SW480 (cell line): ENCODE data around the gene MRPL32.
"Not testable (repeated sequence)": the region's sequence is repeated elsewhere in the genome, so short reads cannot be mapped to it uniquely, and the experiment has no call there.

Source experiments
- DNase-seq: peaks from one replicate; pipeline ENCODE4 v3.0.0-alpha.2; 2016; ENCODE audit warnings: low spot score

The MRPL32 gene

DNA sequence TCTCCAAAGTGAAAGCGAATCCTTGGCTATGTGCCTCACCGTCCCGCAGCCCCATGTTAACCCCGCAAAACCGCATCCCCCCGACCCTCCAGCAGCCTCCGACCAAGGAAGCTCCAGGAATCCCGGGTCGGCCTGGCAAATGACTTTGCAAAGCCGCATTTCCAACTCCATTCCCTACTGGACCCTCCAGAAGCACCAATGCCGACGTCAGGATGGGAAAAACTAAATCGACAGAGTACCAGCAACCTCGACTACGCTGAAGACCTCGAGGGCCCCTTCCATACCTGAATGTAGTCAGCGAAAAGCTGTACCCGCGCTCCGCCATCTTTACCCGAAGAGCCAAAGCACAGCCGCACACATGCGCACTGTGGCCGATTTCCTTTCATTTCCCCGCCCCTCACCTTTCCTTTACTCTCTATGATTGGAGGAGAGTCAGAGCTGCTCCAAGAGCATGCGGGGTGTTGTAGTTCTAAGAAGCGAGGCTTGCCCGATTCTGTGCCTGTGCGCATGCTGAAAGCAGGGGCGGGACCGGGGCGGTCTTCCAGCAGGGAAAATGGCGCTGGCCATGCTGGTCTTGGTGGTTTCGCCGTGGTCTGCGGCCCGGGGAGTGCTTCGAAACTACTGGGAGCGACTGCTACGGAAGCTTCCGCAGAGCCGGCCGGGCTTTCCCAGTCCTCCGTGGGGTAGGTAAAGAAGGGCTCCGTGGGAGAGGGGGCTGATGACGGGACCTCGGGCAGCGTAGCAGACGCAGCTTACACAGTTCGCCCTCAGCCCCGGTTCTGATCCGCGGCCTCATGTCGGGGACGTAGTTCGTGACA is at the start of gene MRPL32, which contains the start of gene PSMA2:
Gene MRPL32, plus strand, starts transcription at position 543 of the 818 bp plus-strand sequence. Its CDS starts 11 bp downstream, at position 554.
Gene PSMA2, minus strand, starts transcription at position 341 of the 818 bp plus-strand sequence. Its CDS starts 16 bp downstream, at position 325.
- peak; percentile 100 for DNase-seq

DNA sequence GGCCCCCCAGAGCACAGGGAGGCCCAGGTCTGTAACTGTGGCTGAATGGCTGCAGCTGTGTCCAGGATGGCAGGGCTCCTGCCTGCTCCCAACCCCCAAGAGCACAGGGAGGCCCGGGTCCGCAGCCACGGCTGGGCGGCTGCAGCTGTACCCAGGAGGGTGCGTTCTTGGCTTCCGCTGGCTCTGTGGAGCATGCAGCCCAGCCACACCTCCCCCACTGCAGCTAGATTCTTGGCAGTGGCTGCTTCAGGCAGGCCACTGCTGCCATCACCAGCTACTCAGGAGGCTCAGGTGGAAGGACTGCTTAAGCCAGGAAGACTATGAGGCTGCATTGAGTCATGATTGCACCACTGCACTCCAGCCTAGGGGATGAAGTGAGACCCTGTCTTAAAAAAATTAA is 48.2 kb upstream of the MRPL32 start:
- no peak for DNase-seq

GRCh38 chr7:42885183-42885582 is 47.0 kb upstream of the MRPL32 start:
- DNase-seq, result not testable (repeated sequence)

DNA sequence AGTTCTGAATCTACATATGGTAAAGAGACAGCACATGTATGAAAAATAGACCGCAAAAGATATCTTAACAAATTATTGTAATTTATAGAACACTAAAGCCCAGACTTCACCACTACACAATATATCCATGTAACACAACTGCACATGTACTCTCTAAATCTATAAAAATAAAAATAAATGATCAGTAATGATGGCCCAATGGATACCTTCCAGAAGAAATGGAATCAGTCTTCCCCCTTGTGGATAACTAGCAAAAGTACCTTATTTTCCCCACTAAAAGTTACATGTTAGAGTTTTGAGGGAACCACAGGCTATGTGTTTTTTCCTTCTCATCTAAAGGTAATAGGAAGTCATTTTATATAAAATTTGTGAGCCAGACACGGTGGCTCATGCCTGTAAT is 46.0 kb upstream of the MRPL32 start:
- DNase-seq, result peak; percentile 52

DNA sequence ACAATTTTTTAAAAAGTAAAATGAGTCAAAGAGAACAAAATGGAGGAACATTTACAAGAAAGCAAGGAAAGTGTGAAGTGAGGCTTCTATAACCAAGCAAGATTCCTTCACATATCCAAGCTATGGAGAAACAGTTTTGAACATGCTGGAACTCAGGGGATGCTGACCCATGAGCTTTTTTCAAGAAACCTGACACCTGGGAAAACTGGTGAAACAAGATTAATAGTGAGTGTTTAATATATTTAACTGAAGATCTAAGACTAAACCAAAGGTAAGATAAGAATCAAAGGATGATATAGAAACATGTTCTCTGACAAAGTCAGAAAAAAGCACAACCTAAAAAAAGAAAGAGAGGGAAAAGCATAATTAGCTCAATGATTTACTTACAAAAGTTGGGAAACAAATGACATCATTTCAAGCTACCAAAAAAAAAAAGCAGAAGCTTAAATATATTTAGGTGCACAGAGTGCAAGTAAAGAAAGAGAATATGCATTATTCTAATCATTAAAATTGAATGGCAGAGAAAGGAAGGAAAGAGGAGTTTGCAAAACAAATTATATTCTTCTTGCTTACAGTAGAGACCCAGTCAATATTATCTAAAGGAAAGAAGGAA is 45.2 kb upstream of the MRPL32 start:
- DNase-seq, result no peak

GRCh38 chr7:42893346-42894240 is 38.6 kb upstream of the MRPL32 start:
- DNase-seq, result no peak

GRCh38 chr7:42900842-42901241 is 31.3 kb upstream of the MRPL32 start:
- DNase-seq, result no peak

DNA sequence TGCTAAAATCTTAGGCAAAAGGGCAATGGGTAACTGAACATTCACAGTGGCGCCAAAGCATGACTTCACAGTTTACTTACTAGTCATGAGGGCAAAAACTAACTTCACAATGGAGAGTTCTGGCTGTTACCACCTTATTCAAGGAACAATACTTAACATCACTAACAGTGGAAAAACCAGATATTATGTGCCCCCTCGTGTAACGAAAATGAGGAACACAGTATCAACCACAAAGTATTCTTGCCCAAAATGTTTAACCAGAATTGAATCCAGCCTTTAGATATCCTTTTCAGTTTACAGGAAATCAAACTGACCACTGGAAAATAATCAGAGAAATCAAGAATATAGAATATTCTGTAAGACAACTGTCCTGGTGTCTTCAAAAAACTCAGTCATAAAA is 29.8 kb upstream of the MRPL32 start:
- no peak for DNase-seq

- DNase-seq, result no peak
These were observed 26.0 kb upstream of the MRPL32 start for GRCh38 chr7:42906181-42906580.

DNA sequence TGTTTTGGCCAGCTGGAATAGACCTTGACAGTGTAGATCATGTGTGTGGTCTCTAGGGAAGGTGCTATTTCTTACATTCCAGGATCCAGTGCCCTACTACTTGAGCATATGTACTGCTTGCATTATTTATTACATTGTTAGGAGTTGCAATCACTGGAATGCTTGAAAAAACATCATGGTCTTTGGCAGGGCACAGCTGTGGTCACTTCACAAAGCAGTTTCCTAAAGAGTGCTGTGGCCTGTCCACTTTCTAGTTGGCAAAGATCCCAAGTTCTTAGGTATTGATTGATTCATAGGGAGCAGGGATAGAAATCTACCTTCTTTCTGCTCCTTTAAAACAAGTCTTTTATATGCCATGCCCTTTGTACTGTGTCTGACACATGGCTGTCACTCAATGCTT is 24.9 kb upstream of the MRPL32 start:
- no peak for DNase-seq

- no peak for DNase-seq
These were observed 21.9 kb upstream of the MRPL32 start for GRCh38 chr7:42910306-42910705.

GRCh38 chr7:42911454-42912447 is 20.4 kb upstream of the MRPL32 start, which contains the start of gene C7orf25:
TSS of gene C7orf25 (minus strand) at chr7:42912070. CDS start at chr7:42910900, 1,170 bp downstream.
- DNase-seq, result peak; percentile 96

- DNase-seq, result no peak
These were observed 18.6 kb upstream of the MRPL32 start for GRCh38 chr7:42913591-42913990.

GRCh38 chr7:42914009-42914408 is 18.2 kb upstream of the MRPL32 start:
- no peak for DNase-seq

- no peak for DNase-seq
These were observed 17.6 kb upstream of the MRPL32 start for GRCh38 chr7:42914421-42915045.

DNA sequence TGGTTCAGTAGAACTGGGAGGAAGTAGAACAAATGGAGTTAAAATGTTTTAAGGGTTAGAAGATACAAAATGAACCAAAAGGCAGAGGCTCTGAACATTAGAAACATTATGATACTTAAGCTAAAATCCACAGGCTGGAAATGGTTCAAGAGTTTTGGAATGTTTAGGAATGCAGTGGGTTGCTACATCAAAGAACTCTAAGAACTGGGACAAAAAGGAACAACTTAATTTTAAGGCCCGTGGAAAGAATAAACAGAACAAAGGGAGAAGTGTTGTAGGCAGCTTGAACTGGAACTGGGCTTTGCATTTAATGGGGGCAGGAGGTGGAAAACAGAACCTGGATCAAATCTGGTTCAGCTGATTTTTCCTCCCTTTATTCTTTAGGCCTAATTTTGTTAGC is 16.8 kb upstream of the MRPL32 start:
- DNase-seq, result no peak

- DNase-seq, result no peak
These were observed 10.0 kb upstream of the MRPL32 start for GRCh38 chr7:42922017-42922753.

GRCh38 chr7:42924223-42924838 is 7.8 kb upstream of the MRPL32 start:
- no peak for DNase-seq

GRCh38 chr7:42925630-42926029 is 6.5 kb upstream of the MRPL32 start:
- DNase-seq, result no peak
